H1 (cell line): Measurements from ENCODE around the gene GNAL. TPM values are rescaled to one million over a fixed set of nuclear protein-coding genes. Genes with fewer than 3 reads are reported as not detected.

Experiments used
- CTCF ChIA-PET: fragments of 300-600 bp; sonication (Branson Sonifier 250); formaldehyde crosslinking; loops from one replicate; lab custom pipeline; 2021; ENCODE audit not compliant: partially characterized antibody; lab: Charles Lee
- POLR2A ChIA-PET: fragments of 300-600 bp; sonication (Branson Sonifier 250); formaldehyde crosslinking; loops from one replicate; lab custom pipeline; 2021; ENCODE audit warnings: inconsistent platforms; ENCODE audit not compliant: partially characterized antibody; lab: Charles Lee
- DNase-seq, 2 experiments: peaks; one replicate each; pipeline versions ENCODE4 v3.0.0 to v3.0.0-alpha.2; 2010 to 2022; ENCODE audit warnings: low spot score in 2 of 2, low read depth in 1 of 2, mixed read lengths in 1 of 2
- FAIRE-seq: peaks from 2 replicates; lab custom pipeline; 2011; peaks lifted over from hg19 to GRCh38; lab: Jason Lieb, UNC
- H2AFZ ChIP-seq: 2 replicates; pipeline ENCODE4 v1.8.1; 2012; ENCODE audit warnings: low read length, inconsistent platforms
- H2AK5ac ChIP-seq: 2 replicates; pipeline ENCODE4 v1.6.1; 2013; ENCODE audit warnings: low read depth, low read length
- H2BK120ac ChIP-seq: replicated peaks from 2 replicates; pipeline ENCODE3; 2013; ENCODE audit warnings: low read depth, low read length, inconsistent platforms
- H2BK12ac ChIP-seq: 2 replicates; pipeline ENCODE4 v1.6.1; 2013; ENCODE audit warnings: low read depth, low read length
- H2BK15ac ChIP-seq: 2 replicates; pipeline ENCODE4 v1.6.1; 2013; ENCODE audit warnings: low read length
- H2BK20ac ChIP-seq: 2 replicates; pipeline ENCODE4 v1.6.1; 2013; ENCODE audit warnings: low read length
- H2BK5ac ChIP-seq: 2 replicates; pipeline ENCODE4 v1.6.1; 2013; ENCODE audit warnings: low read depth, low read length
- H3K14ac ChIP-seq: 2 replicates; pipeline ENCODE4 v1.6.1; 2013; ENCODE audit warnings: inconsistent platforms; ENCODE audit not compliant: insufficient read length
- H3K18ac ChIP-seq: 2 replicates; pipeline ENCODE4 v1.6.1; 2013; ENCODE audit warnings: low read length; ENCODE audit errors: extremely low read depth
- H3K23ac ChIP-seq: 2 replicates; pipeline ENCODE4 v1.6.1; 2013; ENCODE audit warnings: inconsistent platforms; ENCODE audit not compliant: insufficient read length
- H3K23me2 ChIP-seq: 2 replicates; pipeline ENCODE4 v1.6.1; 2013; ENCODE audit warnings: low read depth, low read length
- H3K27ac ChIP-seq: 2 replicates; pipeline ENCODE4 v1.6.1; 2011; ENCODE audit warnings: low read depth, low read length, inconsistent platforms
- H3K27me3 ChIP-seq, 4 experiments: replicated peaks in 1 of 4; 1 replicate in 1 of 4; 2 replicates in 3 of 4; pipeline versions ENCODE4 v1.6.1 to v1.8.1; 2011 to 2013; ENCODE audit warnings: low read length in 3 of 4, mild to moderate bottlenecking in 3 of 4, inconsistent platforms in 2 of 4, mixed read lengths in 2 of 4, moderate library complexity in 1 of 4; ENCODE audit not compliant: control insufficient read depth in 3 of 4, insufficient read depth in 3 of 4; ENCODE audit errors: extremely low read depth in 1 of 4
- H3K36me3 ChIP-seq, 4 experiments: 2 replicates each; pipeline versions ENCODE4 v1.6.1 to v1.8.1; 2011 to 2013; ENCODE audit warnings: mild to moderate bottlenecking in 4 of 4, low read length in 3 of 4, moderate library complexity in 2 of 4, control low read depth in 1 of 4, inconsistent platforms in 1 of 4; ENCODE audit not compliant: insufficient read depth in 4 of 4, control insufficient read depth in 2 of 4
- H3K4ac ChIP-seq: replicated peaks from 2 replicates; pipeline ENCODE3; 2013; ENCODE audit warnings: low read length, low read depth, mixed read lengths, inconsistent platforms; ENCODE audit not compliant: insufficient read length
- H3K4me1 ChIP-seq, 4 experiments: replicated peaks in 1 of 4; 1 replicate in 1 of 4; 2 replicates in 3 of 4; pipeline versions ENCODE4 v1.6.1 to v1.8.1; 2011 to 2013; ENCODE audit warnings: low read length in 3 of 4, inconsistent platforms in 2 of 4, mixed read lengths in 1 of 4; ENCODE audit not compliant: insufficient read depth in 4 of 4, control insufficient read depth in 3 of 4
- H3K4me2 ChIP-seq, 2 experiments: 2 replicates each; pipeline versions ENCODE4 v1.6.1 to v1.8.1; 2011 to 2013; ENCODE audit warnings: low read depth in 2 of 2, low read length in 2 of 2, control low read depth in 1 of 2, inconsistent platforms in 1 of 2, mild to moderate bottlenecking in 1 of 2; ENCODE audit not compliant: insufficient read depth in 1 of 2
- H3K4me3 ChIP-seq, 4 experiments: fragments of 200-600, 300-600 bp in 1 of 4; sonication (generic), shearing (Covaris generic), sonication (Bioruptor Twin) in 1 of 4; 2 replicates each; pipeline versions ENCODE4 v1.5.1 to v1.8.1; 2011 to 2016; ENCODE audit warnings: low read length in 4 of 4, low read depth in 3 of 4, control low read depth in 2 of 4, inconsistent platforms in 2 of 4, mild to moderate bottlenecking in 2 of 4, mixed read lengths in 1 of 4, moderate library complexity in 1 of 4; ENCODE audit not compliant: insufficient read depth in 2 of 4; ENCODE audit errors: extremely low read depth in 1 of 4
- H3K56ac ChIP-seq: replicated peaks from 2 replicates; pipeline ENCODE3; 2013; ENCODE audit warnings: low read depth, mild to moderate bottlenecking, mixed read lengths, low read length, inconsistent platforms; ENCODE audit not compliant: insufficient read length
- H3K79me1 ChIP-seq: 2 replicates; pipeline ENCODE4 v1.6.1; 2013; ENCODE audit warnings: low read depth, low read length, control low read depth
- H3K79me2 ChIP-seq, 2 experiments: 2 replicates each; pipeline versions ENCODE4 v1.6.1 to v1.8.1; 2012 to 2013; ENCODE audit warnings: low read length in 2 of 2, mild to moderate bottlenecking in 2 of 2, inconsistent platforms in 1 of 2; ENCODE audit not compliant: insufficient read depth in 2 of 2, control insufficient read depth in 1 of 2
- H3K9ac ChIP-seq, 4 experiments: replicated peaks in 1 of 4; 1 replicate in 1 of 4; 2 replicates in 3 of 4; pipeline versions ENCODE4 v1.6.1 to v1.8.1; 2011 to 2013; ENCODE audit warnings: low read depth in 3 of 4, low read length in 3 of 4, control low read depth in 2 of 4, mild to moderate bottlenecking in 2 of 4, moderate library complexity in 2 of 4, inconsistent platforms in 1 of 4; ENCODE audit errors: extremely low read depth in 1 of 4
- H3K9me3 ChIP-seq, 2 experiments: 2 replicates each; pipeline versions ENCODE4 v1.6.1 to v1.8.1; 2012 to 2013; ENCODE audit warnings: mild to moderate bottlenecking in 2 of 2, moderate library complexity in 2 of 2, control low read depth in 1 of 2, inconsistent platforms in 1 of 2, low read depth in 1 of 2, low read length in 1 of 2, mixed read lengths in 1 of 2; ENCODE audit not compliant: insufficient read depth in 2 of 2
- H4K20me1 ChIP-seq, 2 experiments: replicated peaks in 1 of 2; 2 replicates each; pipeline versions ENCODE3 to v1.8.1; 2011 to 2013; ENCODE audit warnings: inconsistent platforms in 2 of 2, low read length in 2 of 2, mild to moderate bottlenecking in 1 of 2; ENCODE audit not compliant: insufficient read depth in 2 of 2, control insufficient read depth in 1 of 2
- H4K5ac ChIP-seq: 2 replicates; pipeline ENCODE4 v1.6.1; 2013; ENCODE audit warnings: low read length, low read depth, mixed read lengths, inconsistent platforms; ENCODE audit not compliant: insufficient read length
- H4K8ac ChIP-seq: 2 replicates; pipeline ENCODE4 v1.8.0; 2013; ENCODE audit warnings: mild to moderate bottlenecking, moderate library complexity, low read length, inconsistent platforms; ENCODE audit not compliant: insufficient read depth; ENCODE audit errors: extremely low read depth
- H4K91ac ChIP-seq: replicated peaks from 2 replicates; pipeline ENCODE3; 2013; ENCODE audit warnings: low read length, mixed read lengths, inconsistent platforms; ENCODE audit not compliant: insufficient read length
- ASH2L ChIP-seq: fragments of 200-600, 300-600 bp; sonication (generic); IDR thresholded peaks from one replicate; pipeline ENCODE4 v1.7.1; 2017; ENCODE audit warnings: low read length
- POLR2AphosphoS5 ChIP-seq: IDR thresholded peaks from 2 replicates; pipeline ENCODE4 v1.6.1; 2011; ENCODE audit warnings: low read depth, low read length
- RAD21 ChIP-seq, 2 experiments: IDR thresholded peaks in 1 of 2; conservative IDR thresholded peaks in 1 of 2; 2 replicates each; pipeline ENCODE4 v1.6.1; 2011; ENCODE audit warnings: low read depth in 2 of 2, low read length in 2 of 2, improper control_type of control experiment in 1 of 2, inconsistent platforms in 1 of 2, mild to moderate bottlenecking in 1 of 2, moderate library complexity in 1 of 2
- WGBS, 2 experiments: shearing (Covaris generic) in 1 of 2; methylation state at CpG; one replicate each; pipeline versions ENCODE4 v1.1.6 to v1.1.7; 2013 to 2015; ENCODE audit warnings: low lambda C conversion rate in 2 of 2, mixed read lengths in 2 of 2, inconsistent platforms in 1 of 2, low coverage in 1 of 2, missing lambda C conversion rate in 1 of 2; ENCODE audit not compliant: insufficient replicate concordance in 2 of 2, insufficient coverage in 1 of 2, insufficient read length in 1 of 2; ENCODE audit errors: extremely low coverage in 1 of 2, missing lambda C conversion rate in 1 of 2; 5-methylcytosine and 5-hydroxymethylcytosine counted together
- polyA plus RNA-seq, 7 experiments: library from polyadenylated mRNA; depleted of rRNA in 3 of 7; stranded (reverse) in 5 of 7; unstranded in 2 of 7; fragments of >200 nt in 5 of 7; fragments of 200-250 nt in 2 of 7; gene quantifications; 1 replicate in 5 of 7; 2 replicates in 1 of 7; 4 replicates in 1 of 7; pipeline versions ENCODE4 v1.2.1 to v1.2.3, GENCODE V29; 2011 to 2013; ENCODE audit warnings: missing spikeins in 2 of 7, mixed read lengths in 2 of 7
- total RNA-seq: library from RNA; stranded (reverse); fragmentation: NEBNext Ultra II Directional; extraction: Animal tissue kit (Norgen Biotek cat#: 25700); gene quantifications from 2 replicates; pipeline ENCODE4 v1.2.1, GENCODE V29; 2021
- TF ChIP-seq, protein P1 (sequence below), 3 experiments: IDR thresholded peaks; 1 replicate in 2 of 3; 2 replicates in 1 of 3; pipeline versions ENCODE4 v1.5.1 to v1.6.1; 2011; ENCODE audit warnings: low read length in 3 of 3, mild to moderate bottlenecking in 3 of 3, inconsistent platforms in 2 of 3, low read depth in 1 of 3, moderate library complexity in 1 of 3; ENCODE audit not compliant: insufficient read depth in 1 of 3; ENCODE audit errors: control extremely low read depth in 1 of 3

The GNAL gene
- total and polyA plus RNA-seq, 2 of the 8 experiments (the other 6 are each of a cell fraction or from before 2014, with no cell fraction given), result 13.2 to 18.3 TPM

DNA sequence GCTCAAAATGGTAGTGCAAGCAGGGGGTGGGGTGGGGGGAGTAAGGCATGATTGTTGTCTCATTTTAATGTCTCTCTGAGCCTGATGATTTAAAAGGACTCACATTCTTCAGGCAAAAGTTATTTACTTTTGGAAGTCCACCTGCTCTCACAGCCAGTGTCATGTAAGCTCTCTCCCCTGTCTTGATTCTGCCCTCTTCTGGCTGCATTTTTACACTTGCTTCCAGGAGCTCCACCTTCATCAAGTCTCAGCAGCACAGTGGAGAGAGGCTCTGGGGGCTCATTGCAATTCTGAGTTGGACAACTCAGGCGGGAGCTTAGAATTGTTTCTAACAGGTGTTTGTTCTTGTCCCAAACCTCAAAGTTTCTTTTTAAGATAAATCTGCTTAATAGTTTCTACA lies 39.2 kb downstream of the GNAL start:
- Histone ChIP-seq H4K91ac (no peak overlapping the region), H3K14ac (no peak overlapping the region), H3K36me3 (no peaks in the 10 kb centered on the region), H2BK15ac (no peak overlapping the region), H3K4me2 (no peak overlapping the region), H2AFZ (no peak overlapping the region), H2AK5ac (no peak overlapping the region), H3K4ac (no peak overlapping the region), H3K79me2 (no peaks in the 10 kb centered on the region), H3K4me1 (peaks cover 0 to 2% (median 0%) of the 10 kb centered on the region in 4 experiments; a peak in 1 of 7 replicates), H4K20me1 (no peaks in the 10 kb centered on the region), H2BK120ac (no peak overlapping the region), H3K23ac (no peak overlapping the region), H3K23me2 (no peaks in the 10 kb centered on the region), H3K79me1 (no peaks in the 10 kb centered on the region), H3K4me3 (no peak overlapping the region), H3K9ac (no peak overlapping the region), H3K18ac (no peak overlapping the region), H4K8ac (no peak overlapping the region), H2BK12ac (no peak overlapping the region), H3K27me3 (no peaks in the 10 kb centered on the region), H3K56ac (no peak overlapping the region), H3K27ac (no peak overlapping the region), H2BK5ac (no peak overlapping the region), H4K5ac (no peak overlapping the region)
- ChIA-PET CTCF (interaction anchor here (0.6 to 9.0 kb wide), 31 partner anchors 9 to 1138 kb away, joined by 3 to 109 read pairs (median 4); partner anchors contain the start of gene GNAL), POLR2A (interaction anchor here (0.9 to 1.1 kb wide), 2 partner anchors 26 to 38 kb away, joined by 3 read pairs; no protein-coding TSS in a partner anchor)
- FAIRE-seq (peak; percentile 82), DNase-seq (no peak)
- TF ChIP-seq RAD21 (IDR thresholded peaks at IDR 0.05 in 1 of 2, conservative IDR thresholded peaks at IDR 0.05 in 1 of 2; ENCODE audit: low read depth in 2 of 2, low read length in 2 of 2) (peak; percentile 67 to 78), ASH2L (no peak), POLR2AphosphoS5 (no peak)
- TF ChIP-seq, protein P1, sequence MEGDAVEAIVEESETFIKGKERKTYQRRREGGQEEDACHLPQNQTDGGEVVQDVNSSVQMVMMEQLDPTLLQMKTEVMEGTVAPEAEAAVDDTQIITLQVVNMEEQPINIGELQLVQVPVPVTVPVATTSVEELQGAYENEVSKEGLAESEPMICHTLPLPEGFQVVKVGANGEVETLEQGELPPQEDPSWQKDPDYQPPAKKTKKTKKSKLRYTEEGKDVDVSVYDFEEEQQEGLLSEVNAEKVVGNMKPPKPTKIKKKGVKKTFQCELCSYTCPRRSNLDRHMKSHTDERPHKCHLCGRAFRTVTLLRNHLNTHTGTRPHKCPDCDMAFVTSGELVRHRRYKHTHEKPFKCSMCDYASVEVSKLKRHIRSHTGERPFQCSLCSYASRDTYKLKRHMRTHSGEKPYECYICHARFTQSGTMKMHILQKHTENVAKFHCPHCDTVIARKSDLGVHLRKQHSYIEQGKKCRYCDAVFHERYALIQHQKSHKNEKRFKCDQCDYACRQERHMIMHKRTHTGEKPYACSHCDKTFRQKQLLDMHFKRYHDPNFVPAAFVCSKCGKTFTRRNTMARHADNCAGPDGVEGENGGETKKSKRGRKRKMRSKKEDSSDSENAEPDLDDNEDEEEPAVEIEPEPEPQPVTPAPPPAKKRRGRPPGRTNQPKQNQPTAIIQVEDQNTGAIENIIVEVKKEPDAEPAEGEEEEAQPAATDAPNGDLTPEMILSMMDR (IDR thresholded peaks at IDR 0.05; ENCODE audit: control extremely low read depth in 1 of 3, insufficient read depth in 1 of 3, low read depth in 1 of 3, low read length in 3 of 3), result peak; percentile 17 to 76 (median 65)
- TF ChIP-seq, all 59 proteins: peak for 2
- Histone ChIP-seq H3K9me3 (no peaks in the 10 kb centered on the region), H2BK20ac (no peak overlapping the region)
- 62% methylated on average over 1 of the region's 1 CpG; no CpG with 5 or more reads in 1 of the 2 experiments for WGBS, 2 experiments
